GM23338 (cell line): ENCODE data around the gene AKR1E2. TPM values are rescaled to one million over a fixed set of nuclear protein-coding genes. Genes with fewer than 3 reads are reported as not detected.

Source experiments
- ATAC-seq: fragments of 200-7000 bp; cut with Tn5 transposase; 3 replicates; pipeline ENCODE4 v1.9.1; 2020
- DNase-seq: peaks from one replicate; pipeline ENCODE4 v3.0.0-alpha.2; 2015; ENCODE audit warnings: low spot score
- H2AFZ ChIP-seq: fragments of 200-600 bp; sonication (generic); 2 replicates; pipeline ENCODE4 v1.8.0; 2016; ENCODE audit warnings: antibody characterized with exemption, mild to moderate bottlenecking, moderate library complexity
- H3F3A ChIP-seq: fragments of 200-600 bp; sonication (generic); replicated peaks from 2 replicates; pipeline ENCODE4 v1.8.0; 2017; ENCODE audit warnings: antibody characterized with exemption, mixed run types, low read depth
- H3K27ac ChIP-seq: fragments of 200-600 bp; sonication (generic); 2 replicates; pipeline ENCODE4 v1.6.1; 2016; ENCODE audit warnings: low read depth
- H3K27me3 ChIP-seq: fragments of 200-600 bp; sonication (generic); 2 replicates; pipeline ENCODE4 v1.8.0; 2016; ENCODE audit warnings: mild to moderate bottlenecking, mixed run types, moderate library complexity; ENCODE audit not compliant: insufficient read depth
- H3K36me3 ChIP-seq: fragments of 200-600 bp; sonication (generic); 2 replicates; pipeline ENCODE4 v1.8.0; 2016; ENCODE audit warnings: mild to moderate bottlenecking; ENCODE audit not compliant: insufficient read depth
- H3K4me1 ChIP-seq: fragments of 200-600 bp; sonication (generic); 2 replicates; pipeline ENCODE4 v1.8.0; 2016; ENCODE audit warnings: mild to moderate bottlenecking, moderate library complexity; ENCODE audit not compliant: insufficient read depth
- H3K4me2 ChIP-seq: fragments of 200-600 bp; sonication (generic); 2 replicates; pipeline ENCODE4 v1.7.1; 2017; ENCODE audit warnings: mixed run types
- H3K4me3 ChIP-seq: fragments of 200-600 bp; sonication (generic); 2 replicates; pipeline ENCODE4 v1.6.1; 2016; ENCODE audit warnings: mixed run types
- H3K79me2 ChIP-seq: fragments of 200-600 bp; sonication (generic); replicated peaks from 2 replicates; pipeline ENCODE4 v1.8.0; 2017; ENCODE audit warnings: mild to moderate bottlenecking; ENCODE audit not compliant: insufficient read depth
- H3K9me2 ChIP-seq: fragments of 200-600 bp; sonication (generic); 2 replicates; pipeline ENCODE4 v1.8.0; 2017; ENCODE audit not compliant: insufficient read depth
- H4K20me1 ChIP-seq: fragments of 200-600 bp; sonication (generic); replicated peaks from 2 replicates; pipeline ENCODE4 v1.8.0; 2017; ENCODE audit warnings: mild to moderate bottlenecking; ENCODE audit not compliant: insufficient read depth
- H3K27ac Mint-ChIP-seq: 2 replicates; pipeline ENCODE4 v1.8.0; 2020; ENCODE audit warnings: inconsistent platforms, mild to moderate bottlenecking, moderate library complexity, mixed read lengths
- H3K27me3 Mint-ChIP-seq: 3 replicates; pipeline ENCODE4 v1.8.0; 2022; ENCODE audit warnings: low read depth, mild to moderate bottlenecking, moderate library complexity, mixed read lengths, inconsistent platforms; ENCODE audit not compliant: insufficient read depth, poor library complexity
- H3K36me3 Mint-ChIP-seq: 3 replicates; pipeline ENCODE4 v1.8.0; 2021; ENCODE audit warnings: low read depth, mild to moderate bottlenecking, inconsistent platforms, moderate library complexity, mixed read lengths
- H3K4me1 Mint-ChIP-seq: 3 replicates; pipeline ENCODE4 v1.8.0; 2020; ENCODE audit warnings: mild to moderate bottlenecking, inconsistent platforms, mixed read lengths
- H3K4me3 Mint-ChIP-seq: 3 replicates; pipeline ENCODE4 v1.8.0; 2021; ENCODE audit warnings: moderate library complexity, mild to moderate bottlenecking, inconsistent platforms, mixed read lengths
- H3K9me3 Mint-ChIP-seq: 3 replicates; pipeline ENCODE4 v1.8.0; 2020; ENCODE audit warnings: moderate library complexity, mild to moderate bottlenecking, inconsistent platforms, mixed read lengths
- REST ChIP-seq: IDR thresholded peaks from one replicate; pipeline ENCODE4 v1.6.1; 2018; ENCODE audit warnings: antibody characterized with exemption; ENCODE audit not compliant: unreplicated experiment
- polyA plus RNA-seq: library from polyadenylated mRNA; unstranded; fragments of >200 nt; fragmentation: Nextera tagmentation; extraction: Ambion mirVana; gene quantifications from 2 replicates; pipeline ENCODE4 v1.2.1, GENCODE V29; 2016
- total RNA-seq: library from RNA; depleted of rRNA; stranded (reverse); fragments of >200 nt; shearing (Covaris generic); gene quantifications from 2 replicates; pipeline ENCODE4 v1.2.3, GENCODE V29; 2014

AKR1E2 gene
- total and polyA plus RNA-seq, 2 experiments from 2014 or later: 2.2 to 4.3 TPM

- H3K27me3 Mint-ChIP-seq: no peaks in the 10 kb centered on the region
- H3K27me3 ChIP-seq: no peaks in the 10 kb centered on the region
- peaks cover 2% of the 10 kb centered on the region; the same call in 1 of the 3 replicates for H3K9me3 Mint-ChIP-seq
- H3K27ac Mint-ChIP-seq: no peak overlapping the region
- H3K4me3 Mint-ChIP-seq: no peak overlapping the region
- no peaks in the 10 kb centered on the region for H3K9me2 ChIP-seq
- no peaks in the 10 kb centered on the region for H3K4me1 ChIP-seq
- TF ChIP-seq REST: no peak
- no peaks in the 10 kb centered on the region; the same call in 1 of the 2 replicates for H3K79me2 ChIP-seq
- no peaks in the 10 kb centered on the region; the same call in 1 of the 2 replicates for H3K36me3 ChIP-seq
- H2AFZ ChIP-seq: no peak overlapping the region
- H3K27ac ChIP-seq: no peak overlapping the region
- no peak for ATAC-seq
- H3K4me2 ChIP-seq: no peak overlapping the region
- H3K4me3 ChIP-seq: no peak overlapping the region
- H3K36me3 Mint-ChIP-seq: no peaks in the 10 kb centered on the region
- no peak for DNase-seq
- no peaks in the 10 kb centered on the region for H3K4me1 Mint-ChIP-seq
- H4K20me1 ChIP-seq: no peaks in the 10 kb centered on the region
- no peaks in the 10 kb centered on the region for H3F3A ChIP-seq
Measured at GRCh38 chr10:4819707-4820106, 6.3 kb upstream of the AKR1E2 start.

GRCh38 chr10:4820804-4821401, 5.1 kb upstream of the AKR1E2 start:
- H3K27me3 Mint-ChIP-seq: peaks cover 9% of the 10 kb centered on the region
- H3K4me1 Mint-ChIP-seq: no peaks in the 10 kb centered on the region
- no peak overlapping the region for H3K27ac ChIP-seq
- peaks cover 6% of the 10 kb centered on the region; the same call in 1 of the 2 replicates for H3K27me3 ChIP-seq
- no peak overlapping the region for H3K4me3 ChIP-seq
- H3F3A ChIP-seq: no peaks in the 10 kb centered on the region
- H3K4me1 ChIP-seq: no peaks in the 10 kb centered on the region
- H3K9me2 ChIP-seq: no peaks in the 10 kb centered on the region
- H2AFZ ChIP-seq: no peak overlapping the region
- ATAC-seq: no peak
- H3K4me3 Mint-ChIP-seq: no peak overlapping the region
- no peaks in the 10 kb centered on the region; the same call in 1 of the 2 replicates for H3K36me3 ChIP-seq
- H4K20me1 ChIP-seq: no peaks in the 10 kb centered on the region
- DNase-seq: no peak
- peaks cover 1% of the 10 kb centered on the region; the same call in 2 of the 3 replicates for H3K36me3 Mint-ChIP-seq
- H3K4me2 ChIP-seq: no peak overlapping the region
- no peak for TF ChIP-seq REST
- H3K79me2 ChIP-seq: no peaks in the 10 kb centered on the region; the same call in 1 of the 2 replicates
- H3K27ac Mint-ChIP-seq: no peak overlapping the region
- peaks cover 9% of the 10 kb centered on the region for H3K9me3 Mint-ChIP-seq
